MM.1S (cell line): Measurements from ENCODE around the gene AHRR.

Experiments used
- DNase-seq: peaks from one replicate; pipeline ENCODE4 v3.0.0-alpha.2; 2015
- H2AFZ ChIP-seq: fragments of 300-600 bp; sonication (generic); 2 replicates; pipeline ENCODE4 v1.6.0; 2016; ENCODE audit warnings: antibody characterized with exemption, low read length
- H3F3A ChIP-seq: fragments of 300-600 bp; sonication (generic); 2 replicates; pipeline ENCODE4 v1.6.1; 2016; ENCODE audit warnings: mild to moderate bottlenecking, antibody characterized with exemption, low read length, moderate library complexity, mixed read lengths; ENCODE audit not compliant: insufficient read depth
- H3K27ac ChIP-seq: fragments of 300-600 bp; sonication (generic); 2 replicates; pipeline ENCODE4 v1.5.1; 2016; ENCODE audit warnings: mild to moderate bottlenecking, low read length
- H3K27me3 ChIP-seq: fragments of 300-600 bp; sonication (generic); replicated peaks from 2 replicates; pipeline ENCODE4 v1.6.0; 2016; ENCODE audit warnings: low read length; ENCODE audit not compliant: insufficient read depth
- H3K36me3 ChIP-seq: fragments of 300-600 bp; sonication (generic); replicated peaks from 2 replicates; pipeline ENCODE4 v1.6.1; 2016; ENCODE audit warnings: mild to moderate bottlenecking, low read length, mixed read lengths; ENCODE audit not compliant: insufficient read depth
- H3K4me1 ChIP-seq: fragments of 300-600 bp; sonication (generic); 2 replicates; pipeline ENCODE4 v1.6.1; 2016; ENCODE audit warnings: low read length, mixed read lengths
- H3K4me2 ChIP-seq: fragments of 300-600 bp; sonication (generic); 2 replicates; pipeline ENCODE4 v1.6.0; 2016; ENCODE audit warnings: low read depth, low read length
- H3K4me3 ChIP-seq: fragments of 300-600 bp; sonication (generic); 2 replicates; pipeline ENCODE4 v1.5.1; 2016; ENCODE audit warnings: low read length, mixed read lengths
- H3K79me2 ChIP-seq: fragments of 300-600 bp; sonication (generic); 2 replicates; pipeline ENCODE4 v1.6.1; 2016; ENCODE audit warnings: mixed run types, low read length, mixed read lengths
- H3K9ac ChIP-seq: fragments of 300-600 bp; sonication (generic); 2 replicates; pipeline ENCODE4 v1.6.1; 2016; ENCODE audit warnings: low read length, mixed read lengths
- H3K9me2 ChIP-seq: fragments of 300-600 bp; sonication (generic); replicated peaks from 2 replicates; pipeline ENCODE4 v1.6.1; 2016; ENCODE audit warnings: mild to moderate bottlenecking, low read length, mixed read lengths; ENCODE audit not compliant: insufficient read depth
- H3K9me3 ChIP-seq: fragments of 300-600 bp; sonication (generic); replicated peaks from 2 replicates; pipeline ENCODE4 v1.6.1; 2016; ENCODE audit warnings: mild to moderate bottlenecking, low read length, mixed read lengths; ENCODE audit not compliant: insufficient read depth
- H4K20me1 ChIP-seq: fragments of 300-600 bp; sonication (generic); 2 replicates; pipeline ENCODE4 v1.6.1; 2016; ENCODE audit warnings: mild to moderate bottlenecking, low read length, moderate library complexity, mixed read lengths; ENCODE audit not compliant: insufficient read depth
- CTCF ChIP-seq: fragments of 300-600 bp; sonication (generic); IDR thresholded peaks from 2 replicates; pipeline ENCODE4 v1.5.1; 2016; ENCODE audit warnings: antibody characterized with exemption, low read length, mixed read lengths
- EZH2 ChIP-seq: fragments of 300-600 bp; sonication (generic); optimal IDR thresholded peaks from 2 replicates; pipeline ENCODE3; 2017; ENCODE audit warnings: low read depth, mild to moderate bottlenecking, antibody characterized with exemption, low read length, mixed read lengths
- EZH2phosphoT487 ChIP-seq: fragments of 300-600 bp; sonication (generic); IDR thresholded peaks from 2 replicates; pipeline ENCODE4 v1.6.1; 2018; ENCODE audit warnings: antibody characterized with exemption, low read length

The AHRR gene

GRCh38 chr5:335740-336038 lies 14.2 kb downstream of the AHRR start:
- no peaks in the 10 kb centered on the region for H3K9me2 ChIP-seq
- H4K20me1 ChIP-seq, result no peaks in the 10 kb centered on the region
- H3K27me3 ChIP-seq, result no peaks in the 10 kb centered on the region
- H2AFZ ChIP-seq, result no peak overlapping the region
- H3K36me3 ChIP-seq, result no peaks in the 10 kb centered on the region
- H3K27ac ChIP-seq, result no peak overlapping the region
- no peak overlapping the region for H3K4me2 ChIP-seq
- DNase-seq, result no peak
- H3K9me3 ChIP-seq, result no peaks in the 10 kb centered on the region
- no peaks in the 10 kb centered on the region for H3K4me1 ChIP-seq
- no peaks in the 10 kb centered on the region for H3F3A ChIP-seq
- TF ChIP-seq EZH2 (no peak), CTCF (no peak), EZH2phosphoT487 (no peak)
- H3K4me3 ChIP-seq, result no peak overlapping the region
- H3K9ac ChIP-seq, result no peak overlapping the region
- no peaks in the 10 kb centered on the region for H3K79me2 ChIP-seq

GRCh38 chr5:337563-338130 lies 16.1 kb downstream of the AHRR start:
- no peaks in the 10 kb centered on the region for H3K36me3 ChIP-seq
- no peak overlapping the region for H3K4me2 ChIP-seq
- no peaks in the 10 kb centered on the region for H3F3A ChIP-seq
- DNase-seq, result no peak
- H3K79me2 ChIP-seq, result no peaks in the 10 kb centered on the region
- no peaks in the 10 kb centered on the region for H4K20me1 ChIP-seq
- H3K4me1 ChIP-seq, result no peaks in the 10 kb centered on the region
- H3K9me3 ChIP-seq, result no peaks in the 10 kb centered on the region
- H3K27ac ChIP-seq, result no peak overlapping the region
- no peaks in the 10 kb centered on the region for H3K27me3 ChIP-seq
- H3K9ac ChIP-seq, result no peak overlapping the region
- no peak overlapping the region for H3K4me3 ChIP-seq
- no peak for TF ChIP-seq CTCF
- TF ChIP-seq EZH2phosphoT487, result no peak
- TF ChIP-seq EZH2, result no peak
- no peaks in the 10 kb centered on the region for H3K9me2 ChIP-seq
- no peak overlapping the region for H2AFZ ChIP-seq

- DNase-seq, result no peak
- Histone ChIP-seq H4K20me1 (no peaks in the 10 kb centered on the region), H3K9me3 (no peaks in the 10 kb centered on the region), H3K27me3 (no peaks in the 10 kb centered on the region), H3K36me3 (no peaks in the 10 kb centered on the region), H3K27ac (no peak overlapping the region), H2AFZ (no peak overlapping the region), H3K4me3 (no peak overlapping the region), H3K4me2 (no peak overlapping the region), H3F3A (no peaks in the 10 kb centered on the region), H3K4me1 (no peaks in the 10 kb centered on the region), H3K9ac (no peak overlapping the region), H3K9me2 (no peaks in the 10 kb centered on the region), H3K79me2 (no peaks in the 10 kb centered on the region)
- TF ChIP-seq EZH2phosphoT487 (no peak), EZH2 (no peak), CTCF (no peak)
Observed at GRCh38 chr5:342501-343460, 21.3 kb downstream of the AHRR start.
